ENCODE data around the gene SP3.

The SP3 gene

GRCh38 chr2:173924285-173924684, 40.9 kb downstream of the SP3 start:
- Histone ChIP-seq H3K4me1 (ENCODE audit: control insufficient read depth, low read length) (peaks cover 15% of the 10 kb centered on the region), H3F3A (ENCODE audit: control insufficient read depth, insufficient read depth) (no peaks in the 10 kb centered on the region), H3K9me2 (replicated peaks; ENCODE audit: control insufficient read depth, low read length) (no peaks in the 10 kb centered on the region), H3K36me3 (ENCODE audit: control insufficient read depth, low read length) (peaks cover 45% of the 10 kb centered on the region), H3K4me3 (ENCODE audit: low read length) (no peak overlapping the region), H3K9me3 (ENCODE audit: control insufficient read depth, insufficient read depth, low read length) (no peaks in the 10 kb centered on the region), H3K79me2 (ENCODE audit: control insufficient read depth, low read length) (peaks cover 99% of the 10 kb centered on the region), H3K4me2 (ENCODE audit: low read length) (no peak overlapping the region), H3K27ac (ENCODE audit: low read depth, low read length) (no peak overlapping the region), H3K27me3 (ENCODE audit: control insufficient read depth, low read length) (no peaks in the 10 kb centered on the region), H4K20me1 (ENCODE audit: control insufficient read depth, insufficient read depth, low read depth, low read length) (0 out of 2 replicates have a peak, but pooled peaks cover 4% of the 10 kb centered on the region)
- TF ChIP-seq CTCF (IDR thresholded peaks at IDR 0.05; ENCODE audit: low read depth, low read length, poor library complexity, severe bottlenecking) (no peak), EZH2phosphoT487 (IDR thresholded peaks at IDR 0.05; ENCODE audit: borderline replicate concordance, low read length) (no peak)

GRCh38 chr2:173922760-173923159, 42.4 kb downstream of the SP3 start:
- Histone ChIP-seq H3K27me3 (ENCODE audit: control insufficient read depth, low read length) (no peaks in the 10 kb centered on the region), H3K36me3 (ENCODE audit: control insufficient read depth, low read length) (peaks cover 57% of the 10 kb centered on the region), H3K4me3 (ENCODE audit: low read length) (no peak overlapping the region), H3K9me2 (replicated peaks; ENCODE audit: control insufficient read depth, low read length) (no peaks in the 10 kb centered on the region), H3K4me1 (ENCODE audit: control insufficient read depth, low read length) (peaks cover 15% of the 10 kb centered on the region), H3K79me2 (ENCODE audit: control insufficient read depth, low read length) (peaks cover 99% of the 10 kb centered on the region), H4K20me1 (ENCODE audit: control insufficient read depth, insufficient read depth, low read depth, low read length) (0 out of 2 replicates have a peak, but pooled peaks cover 4% of the 10 kb centered on the region), H3K4me2 (ENCODE audit: low read length) (no peak overlapping the region), H3K9me3 (ENCODE audit: control insufficient read depth, insufficient read depth, low read length) (no peaks in the 10 kb centered on the region), H3K27ac (ENCODE audit: low read depth, low read length) (no peak overlapping the region), H3F3A (ENCODE audit: control insufficient read depth, insufficient read depth) (no peaks in the 10 kb centered on the region)
- TF ChIP-seq EZH2phosphoT487 (IDR thresholded peaks at IDR 0.05; ENCODE audit: borderline replicate concordance, low read length) (no peak), CTCF (IDR thresholded peaks at IDR 0.05; ENCODE audit: low read depth, low read length, poor library complexity, severe bottlenecking) (no peak)

GRCh38 chr2:173922068-173922467, 43.1 kb downstream of the SP3 start:
- Histone ChIP-seq H3K27me3 (ENCODE audit: control insufficient read depth, low read length) (no peaks in the 10 kb centered on the region), H3K4me1 (ENCODE audit: control insufficient read depth, low read length) (peaks cover 15% of the 10 kb centered on the region), H3K9me3 (ENCODE audit: control insufficient read depth, insufficient read depth, low read length) (no peaks in the 10 kb centered on the region), H3K27ac (ENCODE audit: low read depth, low read length) (no peak overlapping the region), H3K36me3 (ENCODE audit: control insufficient read depth, low read length) (peaks cover 64% of the 10 kb centered on the region), H3K4me2 (ENCODE audit: low read length) (no peak overlapping the region), H3K9me2 (replicated peaks; ENCODE audit: control insufficient read depth, low read length) (no peaks in the 10 kb centered on the region), H4K20me1 (ENCODE audit: control insufficient read depth, insufficient read depth, low read depth, low read length) (0 out of 2 replicates have a peak, but pooled peaks cover 4% of the 10 kb centered on the region), H3K4me3 (ENCODE audit: low read length) (no peak overlapping the region), H3F3A (ENCODE audit: control insufficient read depth, insufficient read depth) (no peaks in the 10 kb centered on the region), H3K79me2 (ENCODE audit: control insufficient read depth, low read length) (peaks cover 99% of the 10 kb centered on the region)
- TF ChIP-seq EZH2phosphoT487 (IDR thresholded peaks at IDR 0.05; ENCODE audit: borderline replicate concordance, low read length) (no peak), CTCF (IDR thresholded peaks at IDR 0.05; ENCODE audit: low read depth, low read length, poor library complexity, severe bottlenecking) (no peak)
